Measurements from ENCODE around the gene PGP.
"Not testable (repeated sequence)": the region's sequence is repeated elsewhere in the genome, so short reads cannot be mapped to it uniquely, and the experiment has no call there.

PGP gene

GRCh38 chr16:2214719-2214968 lies at the start of gene PGP:
Gene PGP, minus strand, starts transcription at chr16:2214840. Its CDS starts 63 bp downstream, at chr16:2214777.
- Histone ChIP-seq H3K27me3 (ENCODE audit: low read length) (no peaks in the 10 kb centered on the region), H3K79me2 (ENCODE audit: insufficient read depth, low read length) (peaks cover 18% of the 10 kb centered on the region), H3K4me2 (ENCODE audit: low read depth, low read length, poor library complexity, severe bottlenecking) (peak within 1 kb of the TSS; percentile 77), H2AFZ (ENCODE audit: low read depth, low read length, severe bottlenecking) (peak within 1 kb of the TSS; percentile 83), H4K20me1 (ENCODE audit: low read depth, low read length) (no peaks in the 10 kb centered on the region), H3K36me3 (ENCODE audit: low read length) (no peaks in the 10 kb centered on the region), H3K27ac (ENCODE audit: low read depth, low read length) (peak within 1 kb of the TSS; percentile 80), H3K9ac (ENCODE audit: low read length) (peak within 1 kb of the TSS; percentile 98), H3K9me3 (ENCODE audit: insufficient read depth, low read length) (no peaks in the 10 kb centered on the region), H3K4me3 (ENCODE audit: insufficient read depth, low read length, poor library complexity, severe bottlenecking) (peak within 1 kb of the TSS; percentile 99), H3K9me2 (replicated peaks; ENCODE audit: insufficient read depth, low read length) (no peaks in the 10 kb centered on the region), H3F3A (ENCODE audit: insufficient read depth) (peaks cover 16% of the 10 kb centered on the region; the same call in 1 of the 2 replicates)
- TF ChIP-seq CTCF (IDR thresholded peaks at IDR 0.05; ENCODE audit: insufficient read depth, low read length, poor library complexity, severe bottlenecking) (no peak), EZH2phosphoT487 (conservative IDR thresholded peaks at IDR 0.05; ENCODE audit: low read length) (no peak)

- H3K4me2 ChIP-seq (ENCODE audit: low read depth, low read length, poor library complexity, severe bottlenecking); H2AFZ ChIP-seq (ENCODE audit: low read depth, low read length, severe bottlenecking); H3K9me2 ChIP-seq (replicated peaks; ENCODE audit: insufficient read depth, low read length); H3K27ac ChIP-seq (ENCODE audit: low read depth, low read length); H3K4me3 ChIP-seq (ENCODE audit: insufficient read depth, low read length, poor library complexity, severe bottlenecking); H3F3A ChIP-seq (ENCODE audit: insufficient read depth); H3K9me3 ChIP-seq (ENCODE audit: insufficient read depth, low read length); H3K27me3 ChIP-seq (ENCODE audit: low read length); H3K9ac ChIP-seq (ENCODE audit: low read length): not testable (repeated sequence)
- peaks cover 19% of the 10 kb centered on the region for H4K20me1 ChIP-seq (ENCODE audit: low read depth, low read length)
- peaks cover 51% of the 10 kb centered on the region for H3K36me3 ChIP-seq (ENCODE audit: low read length)
- H3K79me2 ChIP-seq (ENCODE audit: insufficient read depth, low read length): peaks cover 77% of the 10 kb centered on the region
These were observed 48.4 kb upstream of the PGP start for GRCh38 chr16:2263026-2263425.

- Histone ChIP-seq H3F3A (ENCODE audit: insufficient read depth) (peaks cover 9% of the 10 kb centered on the region; the same call in 1 of the 2 replicates), H3K9ac (ENCODE audit: low read length) (no peak overlapping the region), H3K27ac (ENCODE audit: low read depth, low read length) (no peak overlapping the region), H3K27me3 (ENCODE audit: low read length) (no peaks in the 10 kb centered on the region), H3K79me2 (ENCODE audit: insufficient read depth, low read length) (peaks cover 61% of the 10 kb centered on the region), H2AFZ (ENCODE audit: low read depth, low read length, severe bottlenecking) (no peak overlapping the region), H3K4me3 (ENCODE audit: insufficient read depth, low read length, poor library complexity, severe bottlenecking) (no peak overlapping the region), H3K4me2 (ENCODE audit: low read depth, low read length, poor library complexity, severe bottlenecking) (no peak overlapping the region), H3K9me3 (ENCODE audit: insufficient read depth, low read length) (no peaks in the 10 kb centered on the region), H3K9me2 (replicated peaks; ENCODE audit: insufficient read depth, low read length) (no peaks in the 10 kb centered on the region), H3K36me3 (ENCODE audit: low read length) (peaks cover 66% of the 10 kb centered on the region), H4K20me1 (ENCODE audit: low read depth, low read length) (peaks cover 12% of the 10 kb centered on the region)
- TF ChIP-seq EZH2phosphoT487 (conservative IDR thresholded peaks at IDR 0.05; ENCODE audit: low read length) (no peak), CTCF (IDR thresholded peaks at IDR 0.05; ENCODE audit: insufficient read depth, low read length, poor library complexity, severe bottlenecking) (no peak)
These were observed 45.6 kb upstream of the PGP start for GRCh38 chr16:2260250-2260649.

GRCh38 chr16:2258530-2258929 lies 43.9 kb upstream of the PGP start:
- peaks cover 18% of the 10 kb centered on the region; the same call in 1 of the 2 replicates for H3F3A ChIP-seq (ENCODE audit: insufficient read depth)
- H3K27ac ChIP-seq (ENCODE audit: low read depth, low read length); H3K9me2 ChIP-seq (replicated peaks; ENCODE audit: insufficient read depth, low read length); H3K4me3 ChIP-seq (ENCODE audit: insufficient read depth, low read length, poor library complexity, severe bottlenecking); H3K27me3 ChIP-seq (ENCODE audit: low read length); H4K20me1 ChIP-seq (ENCODE audit: low read depth, low read length); H2AFZ ChIP-seq (ENCODE audit: low read depth, low read length, severe bottlenecking); H3K9me3 ChIP-seq (ENCODE audit: insufficient read depth, low read length); H3K9ac ChIP-seq (ENCODE audit: low read length); H3K4me2 ChIP-seq (ENCODE audit: low read depth, low read length, poor library complexity, severe bottlenecking): not testable (repeated sequence)
- H3K36me3 ChIP-seq (ENCODE audit: low read length): peaks cover 58% of the 10 kb centered on the region
- peaks cover 44% of the 10 kb centered on the region for H3K79me2 ChIP-seq (ENCODE audit: insufficient read depth, low read length)
